ENCODE measurements around the gene SERTAD3. TPM values are rescaled to one million over a fixed set of nuclear protein-coding genes. Genes with fewer than 3 reads are reported as not detected.
"Not testable (repeated sequence)": the region's sequence is repeated elsewhere in the genome, so short reads cannot be mapped to it uniquely, and the experiment has no call there.

SERTAD3 gene
- total RNA-seq, 1 experiment from 2014 or later: 30.9 TPM

GRCh38 chr19:40410030-40410389, 34.1 kb downstream of the SERTAD3 start:
- Histone ChIP-seq H4K8ac (replicated peaks; ENCODE audit: insufficient read length, low read depth, low read length) (no peak overlapping the region), H3K9ac (ENCODE audit: extremely low read depth, insufficient read length, low read length) (no peak overlapping the region), H2BK120ac (ENCODE audit: low read depth, low read length, poor library complexity, severe bottlenecking) (no peak overlapping the region), H2BK5ac (ENCODE audit: insufficient read length, low read length) (no peak overlapping the region), H3K23ac (ENCODE audit: insufficient read length, low read depth, low read length) (no peak overlapping the region), H3K4me1 (ENCODE audit: insufficient read depth, low read length) (peaks cover 3% of the 10 kb centered on the region; the same call in 1 of the 2 replicates), H3T11ph (ENCODE audit: low read length) (no peak overlapping the region), H4K20me1 (ENCODE audit: control insufficient read depth, insufficient read depth, insufficient read length) (no peaks in the 10 kb centered on the region), H3K4ac (ENCODE audit: low read depth, low read length) (no peak overlapping the region), H3K14ac (ENCODE audit: insufficient read depth, low read length) (no peak overlapping the region), H3K79me1 (ENCODE audit: insufficient read depth, low read depth, low read length, poor library complexity, severe bottlenecking) (no peaks in the 10 kb centered on the region), H3K23me2 (ENCODE audit: insufficient read length, low read depth, low read length, poor library complexity, severe bottlenecking) (no peaks in the 10 kb centered on the region), H4K5ac (ENCODE audit: insufficient read length, low read depth, low read length) (no peak overlapping the region), H4K91ac (ENCODE audit: insufficient read length, low read depth, low read length) (no peak overlapping the region), H2BK15ac (ENCODE audit: low read depth, low read length) (no peak overlapping the region), H3K9me3 (ENCODE audit: control insufficient read depth, low read depth, low read length) (no peaks in the 10 kb centered on the region), H3K56ac (ENCODE audit: insufficient read length, low read depth, low read length) (no peak overlapping the region), H2AK5ac (ENCODE audit: insufficient read length, low read length) (no peak overlapping the region), H2BK20ac (ENCODE audit: low read depth, low read length, poor library complexity, severe bottlenecking) (no peak overlapping the region), H3K79me2 (ENCODE audit: insufficient read depth, low read length) (no peaks in the 10 kb centered on the region), H2BK12ac (ENCODE audit: insufficient read length, low read depth, low read length) (no peak overlapping the region), H3K27me3 (ENCODE audit: insufficient read depth, low read length) (no peaks in the 10 kb centered on the region), H3K18ac (ENCODE audit: insufficient read length, low read depth, low read length) (no peak overlapping the region), H3K27ac (ENCODE audit: insufficient read length, low read depth, low read length) (no peak overlapping the region), H3K4me2 (ENCODE audit: insufficient read depth, insufficient read length, low read length) (no peak overlapping the region), H2AFZ (ENCODE audit: low read length) (no peak overlapping the region)
- H3K9me3 Mint-ChIP-seq: no peaks in the 10 kb centered on the region
- no peak for TF ChIP-seq CTCF (conservative IDR thresholded peaks at IDR 0.05)
- H3K27ac Mint-ChIP-seq: peak overlapping the region in 2 of 3 experiments; percentile 44 to 79; a peak in 3 of 7 replicates
- peak; percentile 67 for DNase-seq
- H3K36me3 Mint-ChIP-seq (ENCODE audit: insufficient read depth in 1 of 3, low read depth in 3 of 3): no peaks in the 10 kb centered on the region
- WGBS (ENCODE audit: extremely low coverage, insufficient read length, low lambda C conversion rate): no CpG with 5 or more reads among the region's 9 CpGs
- peaks cover 20 to 45% of the 10 kb centered on the region in 2 experiments for H3K4me1 Mint-ChIP-seq
- peaks cover 2% of the 10 kb centered on the region; the same call in 1 of the 2 replicates for H3K27me3 Mint-ChIP-seq (ENCODE audit: low read depth)
- no peak overlapping the region for H3K4me3 Mint-ChIP-seq

- H3K4ac ChIP-seq (ENCODE audit: low read depth, low read length); H3K79me2 ChIP-seq (ENCODE audit: insufficient read depth, low read length); H3K56ac ChIP-seq (ENCODE audit: insufficient read length, low read depth, low read length); H2AK5ac ChIP-seq (ENCODE audit: insufficient read length, low read length); H3K36me3 Mint-ChIP-seq (ENCODE audit: insufficient read depth in 1 of 3, low read depth in 3 of 3); H2BK5ac ChIP-seq (ENCODE audit: insufficient read length, low read length); H2BK12ac ChIP-seq (ENCODE audit: insufficient read length, low read depth, low read length); H3K14ac ChIP-seq (ENCODE audit: insufficient read depth, low read length); H4K8ac ChIP-seq (replicated peaks; ENCODE audit: insufficient read length, low read depth, low read length); H4K20me1 ChIP-seq (ENCODE audit: control insufficient read depth, insufficient read depth, insufficient read length); H4K91ac ChIP-seq (ENCODE audit: insufficient read length, low read depth, low read length); H3K4me1 ChIP-seq (ENCODE audit: insufficient read depth, low read length); H3K9ac ChIP-seq (ENCODE audit: extremely low read depth, insufficient read length, low read length); H3K9me3 Mint-ChIP-seq; H3K27me3 Mint-ChIP-seq (ENCODE audit: low read depth); H3K18ac ChIP-seq (ENCODE audit: insufficient read length, low read depth, low read length); H3K4me3 Mint-ChIP-seq; H3K79me1 ChIP-seq (ENCODE audit: insufficient read depth, low read depth, low read length, poor library complexity, severe bottlenecking); H3K27ac Mint-ChIP-seq; H4K5ac ChIP-seq (ENCODE audit: insufficient read length, low read depth, low read length); H2BK15ac ChIP-seq (ENCODE audit: low read depth, low read length); H3T11ph ChIP-seq (ENCODE audit: low read length); H3K23ac ChIP-seq (ENCODE audit: insufficient read length, low read depth, low read length); H3K27me3 ChIP-seq (ENCODE audit: insufficient read depth, low read length); H2AFZ ChIP-seq (ENCODE audit: low read length); H2BK120ac ChIP-seq (ENCODE audit: low read depth, low read length, poor library complexity, severe bottlenecking); H3K23me2 ChIP-seq (ENCODE audit: insufficient read length, low read depth, low read length, poor library complexity, severe bottlenecking); DNase-seq; H3K4me2 ChIP-seq (ENCODE audit: insufficient read depth, insufficient read length, low read length); H2BK20ac ChIP-seq (ENCODE audit: low read depth, low read length, poor library complexity, severe bottlenecking); H3K27ac ChIP-seq (ENCODE audit: insufficient read length, low read depth, low read length); H3K9me3 ChIP-seq (ENCODE audit: control insufficient read depth, low read depth, low read length): not testable (repeated sequence)
- peaks cover 22 to 42% of the 10 kb centered on the region in 2 experiments for H3K4me1 Mint-ChIP-seq
- no CpG with 5 or more reads among the region's 8 CpGs for WGBS (ENCODE audit: extremely low coverage, insufficient read length, low lambda C conversion rate)
These were observed 35.6 kb downstream of the SERTAD3 start for GRCh38 chr19:40408598-40408925.
